ENCODE measurements around the gene AQP9.

AQP9 gene

DNA sequence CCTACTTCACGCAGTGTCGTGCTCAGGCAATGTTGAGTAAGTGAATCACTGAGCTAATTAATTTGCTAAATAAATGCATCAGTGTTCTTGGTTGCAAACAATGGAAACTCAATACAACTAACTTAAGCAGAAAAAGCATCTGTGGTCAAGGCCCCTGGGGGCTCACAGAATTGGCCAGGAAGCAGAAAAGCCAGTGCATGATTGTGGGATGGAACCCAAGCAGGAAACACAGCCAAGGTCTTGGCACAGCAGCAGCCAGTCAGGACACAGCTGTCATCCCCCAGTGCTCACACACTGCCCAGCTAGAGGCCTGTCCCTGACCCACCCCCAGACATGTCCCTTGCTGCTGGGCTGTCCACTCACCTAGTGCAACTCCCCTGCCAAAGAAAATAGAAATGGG, 85.9 kb downstream of the AQP9 start:
- no peak for DNase-seq (ENCODE audit: low read depth in 2 of 2)

DNA sequence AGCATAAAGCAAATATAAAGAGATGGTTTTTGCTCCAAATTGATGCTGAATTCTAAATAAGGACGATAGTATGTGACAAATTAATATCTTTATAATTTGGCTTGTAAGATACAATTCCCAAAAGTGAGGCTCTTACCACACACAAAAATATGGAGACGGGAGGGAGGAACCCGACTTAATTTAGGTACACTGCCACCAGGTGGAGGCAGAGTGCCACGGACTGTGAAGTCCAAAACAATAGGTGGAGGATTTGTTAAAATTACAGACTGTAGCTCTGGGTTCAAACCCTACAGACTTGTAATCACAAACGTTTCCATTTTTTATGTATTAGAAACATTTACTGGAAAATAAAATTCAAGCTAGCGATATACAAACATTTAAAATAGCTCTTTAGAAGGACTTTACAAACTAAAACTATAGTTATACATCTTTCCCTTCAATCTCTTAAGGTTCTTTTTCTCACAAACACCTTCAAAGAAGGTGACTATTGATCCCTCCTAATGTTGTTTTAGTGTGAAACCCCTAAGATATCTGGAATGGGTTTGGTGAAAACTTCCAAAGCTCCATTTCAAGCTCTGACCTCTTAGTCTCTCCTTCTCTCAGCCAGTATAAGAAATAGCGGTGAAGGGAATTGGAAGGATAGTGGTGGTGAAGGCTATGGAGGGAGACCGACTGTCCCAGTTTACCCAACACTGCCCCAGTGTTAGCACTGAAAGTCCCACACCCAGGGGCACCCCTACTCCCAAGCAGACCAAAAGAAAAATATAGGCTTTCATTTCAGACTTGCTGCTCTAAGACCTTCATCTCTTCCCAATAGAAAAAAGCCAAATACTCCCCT, 89.7 kb downstream of the AQP9 start:
- DNase-seq (ENCODE audit: low read depth in 2 of 2), result peak; percentile 31 to 35

DNA sequence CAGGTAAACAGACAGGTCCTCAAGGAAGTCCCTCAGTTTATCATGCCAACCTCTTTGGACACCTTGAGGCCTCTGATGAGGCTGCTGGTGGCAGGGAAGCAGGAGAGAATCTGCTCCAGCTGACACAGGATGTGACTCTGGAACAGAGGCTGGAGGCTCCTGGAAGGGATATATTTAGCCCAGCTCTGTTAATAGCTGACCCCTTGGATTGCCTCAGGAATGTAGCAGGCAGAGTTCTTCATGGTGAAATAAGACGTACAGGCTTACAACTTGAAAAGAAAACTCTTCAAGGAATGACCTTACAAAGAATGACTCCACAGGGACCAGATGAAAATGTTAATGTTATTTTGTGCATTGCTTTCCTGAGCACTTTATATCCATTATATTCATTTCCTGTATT, 90.5 kb downstream of the AQP9 start:
- DNase-seq (ENCODE audit: low read depth in 2 of 2), result no peak

DNA sequence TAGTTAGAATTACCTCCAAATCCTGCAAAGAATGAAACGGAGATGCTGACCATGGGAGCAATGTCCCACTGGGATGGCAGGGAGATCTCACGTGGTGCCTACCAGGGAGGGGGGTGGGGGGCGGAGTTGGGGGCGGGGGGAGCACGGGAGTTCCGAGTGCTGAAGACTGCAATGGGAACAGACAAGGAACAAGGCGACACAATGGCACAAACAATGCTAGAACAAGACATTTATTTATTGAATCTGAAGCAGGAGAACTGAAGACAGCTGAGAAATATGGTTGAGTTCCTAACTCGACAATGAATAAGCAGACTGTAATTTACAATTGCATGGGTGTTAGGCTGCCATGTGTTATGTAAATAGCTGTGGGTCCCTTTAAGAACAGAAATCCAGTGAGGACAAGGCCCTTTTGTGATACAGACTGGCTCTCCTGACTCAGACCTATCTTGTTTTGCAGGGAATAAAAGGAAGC, 91.2 kb downstream of the AQP9 start:
- DNase-seq (ENCODE audit: low read depth in 2 of 2), result no peak

DNA sequence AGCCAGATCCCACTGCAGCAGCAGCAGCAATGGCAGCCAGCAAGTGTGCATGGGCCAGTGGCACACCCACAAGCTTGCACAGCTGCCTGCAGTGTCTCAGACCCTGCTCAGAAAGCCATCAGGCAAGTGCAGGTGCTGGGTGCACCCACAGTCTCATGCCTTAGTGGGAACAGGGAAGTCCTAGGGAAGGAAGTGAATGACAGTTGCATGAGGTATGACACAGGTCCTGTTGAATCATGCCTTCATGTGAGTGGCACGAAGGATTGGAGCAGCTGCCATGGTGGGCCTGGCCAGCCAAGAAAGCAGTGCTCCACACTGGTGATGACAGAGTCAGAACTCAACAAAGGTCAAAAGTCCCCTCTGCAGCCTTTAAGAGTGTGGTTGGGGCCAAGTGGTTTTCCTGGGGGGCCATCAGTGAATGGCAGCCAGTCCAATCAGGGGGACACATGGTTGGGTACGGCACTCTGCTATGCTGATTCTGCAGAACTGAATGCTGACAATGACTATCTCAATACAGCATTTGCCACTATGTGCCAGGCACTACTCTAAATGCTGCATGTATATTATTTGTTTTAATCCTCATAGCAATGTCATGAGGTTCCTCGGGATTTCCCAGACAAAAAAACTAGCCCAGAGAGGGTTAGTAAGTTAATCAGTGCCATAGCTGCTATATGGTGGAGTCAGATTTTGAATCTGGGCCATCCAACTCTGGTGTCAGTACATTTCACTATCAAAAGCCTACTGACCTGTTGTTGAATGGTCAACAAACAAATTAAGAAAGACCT, 94.3 kb downstream of the AQP9 start:
- no peak for DNase-seq (ENCODE audit: low read depth in 2 of 2)

DNA sequence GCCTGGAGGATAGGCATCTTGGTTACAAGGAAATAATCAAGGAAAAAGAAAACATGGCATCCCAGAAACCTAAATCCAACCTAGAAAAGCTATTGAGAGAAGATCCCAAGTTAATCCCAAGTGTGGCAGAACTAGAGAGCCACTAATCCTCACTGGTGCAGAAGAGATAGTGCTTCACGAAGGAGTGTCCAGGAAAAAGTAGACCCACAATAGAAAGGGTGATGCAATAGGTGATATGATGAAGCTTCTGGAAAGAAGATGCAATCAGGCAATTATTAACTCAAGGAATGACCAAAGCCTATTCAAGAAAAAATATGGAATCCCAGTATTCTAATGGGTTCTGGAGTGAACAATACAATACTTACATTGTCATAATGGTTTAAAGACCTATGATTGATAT, 95.2 kb downstream of the AQP9 start:
- no peak for DNase-seq (ENCODE audit: low read depth in 2 of 2)

Measured in stimulated activated CD8-positive, alpha-beta memory T cell treated with anti-CD3 and anti-CD28 coated beads, Interleukin-7, amount 100 ng/mL, for 4 hours (primary cell).